HepG2 (cell line): Measurements from ENCODE around the gene GSDMA. TPM values are rescaled to one million over a fixed set of nuclear protein-coding genes. Genes with fewer than 3 reads are reported as not detected.

ENCODE experiments used
- DNMT3B ChIP-seq: conservative IDR thresholded peaks from 2 replicates; pipeline ENCODE4 v1.6.1; 2016; ENCODE audit warnings: missing biosample characterization, control low read depth
- GATAD1 ChIP-seq: IDR thresholded peaks from 2 replicates; pipeline ENCODE4 v1.6.1; 2016; ENCODE audit warnings: missing genetic modification reagents, missing compliant biosample characterization
- KDM1A ChIP-seq: IDR thresholded peaks from 2 replicates; pipeline ENCODE4 v1.6.1; 2016; ENCODE audit warnings: missing compliant biosample characterization
- MAF1 ChIP-seq: sonication (generic); formaldehyde crosslinking; IDR thresholded peaks from 2 replicates; pipeline ENCODE4 v1.5.0; 2020; ENCODE audit warnings: missing genetic modification reagents, borderline replicate concordance
- NFATC3 ChIP-seq: sonication (generic); formaldehyde crosslinking; IDR thresholded peaks from 2 replicates; pipeline ENCODE4 v1.5.1; 2020; ENCODE audit warnings: mild to moderate bottlenecking, missing genetic modification reagents
- POGZ ChIP-seq: sonication (generic); formaldehyde crosslinking; IDR thresholded peaks from 2 replicates; pipeline ENCODE4 v1.4.0; 2020; ENCODE audit warnings: mild to moderate bottlenecking, missing genetic modification reagents
- POLR2G ChIP-seq: fragments of 200-400 bp; formaldehyde crosslinking; IDR thresholded peaks from 2 replicates; pipeline ENCODE4 v1.6.1; 2018; ENCODE audit warnings: mild to moderate bottlenecking, low read depth, low read length, moderate library complexity
- RCOR2 ChIP-seq: IDR thresholded peaks from 2 replicates; pipeline ENCODE4 v1.6.1; 2016; ENCODE audit warnings: missing biosample characterization, missing genetic modification reagents
- TMF1 ChIP-seq: sonication (generic); formaldehyde crosslinking; IDR thresholded peaks from 2 replicates; pipeline ENCODE4 v1.8.1; 2022; ENCODE audit warnings: low read depth, missing genetic modification reagents
- ZMYM3 ChIP-seq: sonication (generic); formaldehyde crosslinking; IDR thresholded peaks from 2 replicates; pipeline ENCODE4 v1.5.1; 2020; ENCODE audit warnings: mild to moderate bottlenecking, missing genetic modification reagents
- ZNF367 ChIP-seq: sonication (generic); formaldehyde crosslinking; IDR thresholded peaks from 2 replicates; pipeline ENCODE4 v1.4.0; 2020; ENCODE audit warnings: missing genetic modification reagents, borderline replicate concordance
- ZNF484 ChIP-seq: sonication (generic); formaldehyde crosslinking; IDR thresholded peaks from 2 replicates; pipeline ENCODE4 v1.5.1; 2020; ENCODE audit warnings: mild to moderate bottlenecking, low read depth, missing genetic modification reagents, borderline replicate concordance
- ZNF552 ChIP-seq: sonication (generic); formaldehyde crosslinking; IDR thresholded peaks from 2 replicates; pipeline ENCODE4 v1.9.0; 2022; ENCODE audit warnings: missing genetic modification reagents, mild to moderate bottlenecking, borderline replicate concordance
- ZNF83 ChIP-seq: sonication (generic); formaldehyde crosslinking; IDR thresholded peaks from 2 replicates; pipeline ENCODE4 v1.4.0; 2020; ENCODE audit warnings: missing genetic modification reagents, mild to moderate bottlenecking, borderline replicate concordance
- ZNF891 ChIP-seq: sonication (generic); formaldehyde crosslinking; IDR thresholded peaks from 2 replicates; pipeline ENCODE4 v1.5.0; 2020; ENCODE audit warnings: mild to moderate bottlenecking, missing genetic modification reagents
- polyA plus RNA-seq, 8 experiments: library from polyadenylated mRNA; depleted of rRNA in 3 of 8; stranded (reverse) in 7 of 8; unstranded in 1 of 8; fragments of >200 nt; fragmentation: Illumina TruSeq in 4 of 8; extraction: Trizol in 4 of 8; gene quantifications; 2 replicates each; pipeline versions ENCODE4 v1.2.1 to v1.2.3, GENCODE V29; 2011 to 2016; ENCODE audit warnings: low read depth in 4 of 8, missing spikeins in 1 of 8, mixed read lengths in 1 of 8; ENCODE audit not compliant: insufficient read depth in 1 of 8
- total RNA-seq, 5 experiments: library from RNA; depleted of rRNA; stranded (reverse); fragments of >200 nt; fragmentation: Illumina TruSeq; extraction: Trizol; gene quantifications; 2 replicates each; pipeline ENCODE4 v1.2.3, GENCODE V29; 2016; ENCODE audit warnings: low read depth in 1 of 5
- TF ChIP-seq, protein P1 (sequence below): sonication (generic); formaldehyde crosslinking; IDR thresholded peaks from 2 replicates; pipeline ENCODE4 v1.8.0; 2022; ENCODE audit warnings: low read depth, missing genetic modification reagents
- TF ChIP-seq, protein P2 (sequence below): sonication (generic); formaldehyde crosslinking; IDR thresholded peaks from 2 replicates; pipeline ENCODE4 v1.4.0; 2020; ENCODE audit warnings: missing genetic modification reagents, mild to moderate bottlenecking, borderline replicate concordance
- TF ChIP-seq, protein P3 (sequence below): sonication (generic); formaldehyde crosslinking; IDR thresholded peaks from 2 replicates; pipeline ENCODE4 v1.4.0; 2020; ENCODE audit warnings: mild to moderate bottlenecking, missing genetic modification reagents
- TF ChIP-seq, protein P4 (sequence below): sonication (generic); formaldehyde crosslinking; IDR thresholded peaks from 2 replicates; pipeline ENCODE4 v1.5.0; 2020; ENCODE audit warnings: mild to moderate bottlenecking, missing genetic modification reagents
- TF ChIP-seq, protein P5 (sequence below): sonication (generic); formaldehyde crosslinking; IDR thresholded peaks from 2 replicates; pipeline ENCODE4 v1.8.1; 2023; ENCODE audit warnings: missing genetic modification reagents, mild to moderate bottlenecking, borderline replicate concordance
- TF ChIP-seq, protein P6 (sequence below): IDR thresholded peaks from 2 replicates; pipeline ENCODE4 v1.6.1; 2018; ENCODE audit warnings: missing genetic modification reagents, mild to moderate bottlenecking, missing compliant biosample characterization

GSDMA gene
- total and polyA plus RNA-seq, 2 of the 13 experiments (the other 11 are each of a cell fraction or from before 2014, with no cell fraction given), result not detected

DNA sequence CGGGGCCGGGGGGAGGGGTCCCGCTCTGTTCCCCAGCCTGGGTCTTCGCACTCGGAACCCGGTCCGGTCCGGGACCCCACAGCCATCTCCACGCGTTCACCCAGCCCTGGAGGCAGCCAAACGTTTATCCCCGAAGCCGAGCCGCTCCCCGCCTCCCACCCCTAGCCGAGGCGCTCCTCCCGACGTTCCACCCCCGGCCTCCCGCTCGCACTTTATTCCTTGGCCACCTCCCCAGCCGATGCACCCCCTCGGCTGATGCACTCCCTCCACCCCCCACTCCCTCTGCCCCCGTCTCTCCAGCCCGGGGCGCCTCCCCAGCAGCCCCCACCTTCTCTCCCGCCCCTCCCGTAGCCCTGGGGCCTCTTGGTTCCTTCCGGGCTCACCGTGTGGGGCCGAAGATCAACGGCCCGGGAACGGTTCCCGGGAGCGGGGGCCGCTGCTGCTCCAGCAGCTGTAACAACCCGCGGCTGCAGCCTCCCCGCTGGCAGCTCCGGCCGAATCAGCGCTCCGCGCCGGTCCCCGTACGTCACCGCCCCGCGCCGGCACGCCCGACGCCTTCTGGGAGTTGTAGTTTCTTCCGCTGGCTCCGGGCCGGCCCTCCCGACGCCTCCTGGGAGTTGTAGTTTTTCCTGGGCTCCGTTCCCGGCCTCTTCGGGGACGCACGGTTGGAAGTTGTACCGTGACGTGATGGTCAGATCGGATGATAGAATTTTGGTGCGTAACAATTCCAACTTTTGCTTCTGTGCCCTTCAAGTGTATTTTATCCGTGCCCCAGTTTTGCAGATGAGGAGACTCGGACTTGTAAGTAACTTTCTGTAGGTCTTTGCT is 35.5 kb upstream of the GSDMA start, which contains the start of the genes LRRC3C and ORMDL3 (continued):
- TF ChIP-seq ZNF83 (no peak), ZNF367 (CRISPR knock-in tag) (no peak), GATAD1 (CRISPR knock-in tag) (peak; percentile 94), TMF1 (CRISPR knock-in tag) (peak; percentile 10; the same call in 1 of the 2 replicates), NFATC3 (CRISPR knock-in tag) (no peak), ZNF552 (no peak), POGZ (peak; percentile 60; the same call in 1 of the 2 replicates), DNMT3B (peak; percentile 77; the same call in 1 of the 2 replicates), MAF1 (CRISPR knock-in tag) (no peak; the same call in 1 of the 2 replicates), ZMYM3 (no peak), POLR2G (peak; percentile 88), KDM1A (CRISPR knock-in tag) (no peak), ZNF891 (CRISPR knock-in tag) (peak; percentile 87; the same call in 1 of the 2 replicates), RCOR2 (CRISPR knock-in tag) (no peak), ZNF484 (CRISPR knock-in tag) (no peak)
- TF ChIP-seq, protein P1, sequence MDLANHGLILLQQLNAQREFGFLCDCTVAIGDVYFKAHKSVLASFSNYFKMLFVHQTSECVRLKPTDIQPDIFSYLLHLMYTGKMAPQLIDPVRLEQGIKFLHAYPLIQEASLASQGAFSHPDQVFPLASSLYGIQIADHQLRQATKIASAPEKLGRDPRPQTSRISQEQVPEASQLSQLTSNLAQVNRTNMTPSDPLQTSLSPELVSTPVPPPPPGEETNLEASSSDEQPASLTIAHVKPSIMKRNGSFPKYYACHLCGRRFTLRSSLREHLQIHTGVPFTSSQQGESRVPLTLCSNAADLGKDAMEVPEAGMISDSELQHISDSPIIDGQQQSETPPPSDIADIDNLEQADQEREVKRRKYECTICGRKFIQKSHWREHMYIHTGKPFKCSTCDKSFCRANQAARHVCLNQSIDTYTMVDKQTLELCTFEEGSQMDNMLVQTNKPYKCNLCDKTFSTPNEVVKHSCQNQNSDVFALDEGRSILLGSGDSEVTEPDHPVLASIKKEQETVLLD (CRISPR knock-in tag), result peak; percentile 96
- TF ChIP-seq, protein P2, sequence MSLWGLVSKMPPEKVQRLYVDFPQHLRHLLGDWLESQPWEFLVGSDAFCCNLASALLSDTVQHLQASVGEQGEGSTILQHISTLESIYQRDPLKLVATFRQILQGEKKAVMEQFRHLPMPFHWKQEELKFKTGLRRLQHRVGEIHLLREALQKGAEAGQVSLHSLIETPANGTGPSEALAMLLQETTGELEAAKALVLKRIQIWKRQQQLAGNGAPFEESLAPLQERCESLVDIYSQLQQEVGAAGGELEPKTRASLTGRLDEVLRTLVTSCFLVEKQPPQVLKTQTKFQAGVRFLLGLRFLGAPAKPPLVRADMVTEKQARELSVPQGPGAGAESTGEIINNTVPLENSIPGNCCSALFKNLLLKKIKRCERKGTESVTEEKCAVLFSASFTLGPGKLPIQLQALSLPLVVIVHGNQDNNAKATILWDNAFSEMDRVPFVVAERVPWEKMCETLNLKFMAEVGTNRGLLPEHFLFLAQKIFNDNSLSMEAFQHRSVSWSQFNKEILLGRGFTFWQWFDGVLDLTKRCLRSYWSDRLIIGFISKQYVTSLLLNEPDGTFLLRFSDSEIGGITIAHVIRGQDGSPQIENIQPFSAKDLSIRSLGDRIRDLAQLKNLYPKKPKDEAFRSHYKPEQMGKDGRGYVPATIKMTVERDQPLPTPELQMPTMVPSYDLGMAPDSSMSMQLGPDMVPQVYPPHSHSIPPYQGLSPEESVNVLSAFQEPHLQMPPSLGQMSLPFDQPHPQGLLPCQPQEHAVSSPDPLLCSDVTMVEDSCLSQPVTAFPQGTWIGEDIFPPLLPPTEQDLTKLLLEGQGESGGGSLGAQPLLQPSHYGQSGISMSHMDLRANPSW (CRISPR knock-in tag), result peak; percentile 42; the same call in 1 of the 2 replicates
- TF ChIP-seq, protein P3, sequence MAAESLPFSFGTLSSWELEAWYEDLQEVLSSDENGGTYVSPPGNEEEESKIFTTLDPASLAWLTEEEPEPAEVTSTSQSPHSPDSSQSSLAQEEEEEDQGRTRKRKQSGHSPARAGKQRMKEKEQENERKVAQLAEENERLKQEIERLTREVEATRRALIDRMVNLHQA, result no peak
- TF ChIP-seq, protein P4, sequence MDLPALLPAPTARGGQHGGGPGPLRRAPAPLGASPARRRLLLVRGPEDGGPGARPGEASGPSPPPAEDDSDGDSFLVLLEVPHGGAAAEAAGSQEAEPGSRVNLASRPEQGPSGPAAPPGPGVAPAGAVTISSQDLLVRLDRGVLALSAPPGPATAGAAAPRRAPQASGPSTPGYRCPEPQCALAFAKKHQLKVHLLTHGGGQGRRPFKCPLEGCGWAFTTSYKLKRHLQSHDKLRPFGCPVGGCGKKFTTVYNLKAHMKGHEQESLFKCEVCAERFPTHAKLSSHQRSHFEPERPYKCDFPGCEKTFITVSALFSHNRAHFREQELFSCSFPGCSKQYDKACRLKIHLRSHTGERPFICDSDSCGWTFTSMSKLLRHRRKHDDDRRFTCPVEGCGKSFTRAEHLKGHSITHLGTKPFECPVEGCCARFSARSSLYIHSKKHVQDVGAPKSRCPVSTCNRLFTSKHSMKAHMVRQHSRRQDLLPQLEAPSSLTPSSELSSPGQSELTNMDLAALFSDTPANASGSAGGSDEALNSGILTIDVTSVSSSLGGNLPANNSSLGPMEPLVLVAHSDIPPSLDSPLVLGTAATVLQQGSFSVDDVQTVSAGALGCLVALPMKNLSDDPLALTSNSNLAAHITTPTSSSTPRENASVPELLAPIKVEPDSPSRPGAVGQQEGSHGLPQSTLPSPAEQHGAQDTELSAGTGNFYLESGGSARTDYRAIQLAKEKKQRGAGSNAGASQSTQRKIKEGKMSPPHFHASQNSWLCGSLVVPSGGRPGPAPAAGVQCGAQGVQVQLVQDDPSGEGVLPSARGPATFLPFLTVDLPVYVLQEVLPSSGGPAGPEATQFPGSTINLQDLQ (CRISPR knock-in tag), result no peak; the same call in 1 of the 2 replicates
- TF ChIP-seq, protein P5, sequence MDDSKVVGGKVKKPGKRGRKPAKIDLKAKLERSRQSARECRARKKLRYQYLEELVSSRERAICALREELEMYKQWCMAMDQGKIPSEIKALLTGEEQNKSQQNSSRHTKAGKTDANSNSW (CRISPR knock-in tag), result no peak
- TF ChIP-seq, protein P6, sequence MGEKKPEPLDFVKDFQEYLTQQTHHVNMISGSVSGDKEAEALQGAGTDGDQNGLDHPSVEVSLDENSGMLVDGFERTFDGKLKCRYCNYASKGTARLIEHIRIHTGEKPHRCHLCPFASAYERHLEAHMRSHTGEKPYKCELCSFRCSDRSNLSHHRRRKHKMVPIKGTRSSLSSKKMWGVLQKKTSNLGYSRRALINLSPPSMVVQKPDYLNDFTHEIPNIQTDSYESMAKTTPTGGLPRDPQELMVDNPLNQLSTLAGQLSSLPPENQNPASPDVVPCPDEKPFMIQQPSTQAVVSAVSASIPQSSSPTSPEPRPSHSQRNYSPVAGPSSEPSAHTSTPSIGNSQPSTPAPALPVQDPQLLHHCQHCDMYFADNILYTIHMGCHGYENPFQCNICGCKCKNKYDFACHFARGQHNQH (CRISPR knock-in tag), result peak; percentile 87
